DMS 273 (cell line): ENCODE measurements around the gene FAF2.
A peak's percentile ranks its signal among the peaks of the same experiment; 100 is the strongest.
"Not testable (repeated sequence)": the region's sequence is repeated elsewhere in the genome, so short reads cannot be mapped to it uniquely, and the experiment has no call there.

Experiments used
- DNase-seq: peaks from one replicate; lab custom pipeline; 2025; ENCODE audit not compliant: unreplicated experiment; lab: John Stamatoyannopoulos, UW

The FAF2 gene

DNA sequence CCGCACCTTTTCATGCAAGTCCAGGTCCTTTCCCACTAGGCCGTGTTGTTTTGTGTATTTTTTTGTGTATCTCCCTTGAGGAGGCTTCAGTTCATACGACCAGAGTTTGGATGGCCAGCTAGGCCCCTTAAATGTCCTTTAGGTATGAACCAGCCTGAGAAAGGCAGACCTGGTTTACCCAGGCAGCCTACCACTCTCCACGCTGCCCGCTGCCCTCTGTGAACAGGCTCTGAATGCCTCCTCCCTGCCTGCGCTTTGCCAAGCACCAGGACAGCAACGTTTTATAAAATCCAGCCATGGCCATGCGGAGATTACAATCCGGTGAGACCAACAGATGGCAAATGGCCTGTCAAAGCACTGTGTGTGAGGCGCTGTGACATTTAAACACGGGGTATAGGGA, 31.2 kb upstream of the FAF2 start:
- no peak for DNase-seq

DNA sequence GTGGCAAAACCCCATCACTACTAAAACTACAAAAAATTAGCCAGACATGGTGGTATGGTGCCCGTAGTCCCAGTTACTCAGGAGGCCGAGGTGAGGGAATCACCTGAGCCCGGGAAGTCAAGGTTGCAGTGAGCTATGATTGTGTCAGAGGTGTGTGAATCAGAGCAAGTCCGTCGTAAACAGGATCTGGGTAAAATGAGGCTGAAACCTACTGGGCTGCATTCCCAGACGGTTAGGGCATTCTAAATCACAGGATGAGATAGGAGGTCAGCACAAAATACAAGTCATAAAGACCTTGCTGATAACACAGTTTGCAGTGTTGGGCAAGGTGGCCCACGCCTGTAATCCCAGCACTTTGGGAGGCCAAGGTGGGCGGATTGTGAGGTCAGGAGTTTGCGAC, 29.9 kb upstream of the FAF2 start:
- no peak for DNase-seq

DNA sequence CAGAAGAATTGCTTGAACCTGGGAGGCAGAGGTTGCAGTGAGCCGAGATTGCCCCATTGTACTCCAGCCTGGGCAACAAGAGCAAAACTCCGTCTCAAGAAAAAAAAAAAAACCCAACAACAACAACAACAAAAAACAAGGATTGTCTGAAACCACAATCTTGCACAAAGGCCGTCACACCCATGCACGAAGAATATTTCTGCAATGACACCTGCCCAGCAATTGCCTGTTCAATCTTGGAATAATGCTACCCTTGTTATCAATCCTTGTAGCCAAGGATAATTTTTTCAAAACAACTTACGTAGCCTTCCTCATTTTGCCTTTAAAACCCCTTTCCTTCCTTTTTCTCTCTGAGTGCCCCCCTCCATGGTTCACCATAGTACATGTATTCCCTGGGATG, 28.1 kb upstream of the FAF2 start:
- no peak for DNase-seq

DNA sequence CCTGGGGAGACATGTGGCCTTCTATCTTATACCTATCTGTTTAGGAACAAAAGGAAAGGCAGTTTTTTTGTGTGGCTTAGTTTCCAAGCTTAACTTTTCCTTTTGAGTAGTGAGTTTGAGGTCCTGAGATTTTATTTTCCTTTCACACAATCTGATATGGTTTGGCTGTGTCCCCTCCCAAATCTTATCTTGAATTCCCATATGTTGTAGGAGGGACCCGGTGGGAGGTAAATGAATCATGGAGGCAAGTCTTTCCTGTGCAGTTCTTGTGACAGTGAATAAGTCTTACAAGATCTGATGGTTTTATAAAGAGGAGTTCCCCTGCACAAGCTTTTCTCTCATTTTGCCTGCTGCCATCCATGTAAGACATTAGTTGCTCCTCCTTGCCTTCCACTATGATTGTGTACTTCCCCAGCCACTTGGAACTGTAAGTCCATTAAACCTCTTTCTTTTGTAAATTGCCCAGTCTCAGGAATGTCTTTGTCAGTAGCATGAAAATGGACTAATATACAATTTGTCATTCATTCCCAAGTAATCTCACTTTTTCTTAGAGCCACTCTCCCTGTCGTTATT, 27.1 kb upstream of the FAF2 start:
- DNase-seq: no peak

DNA sequence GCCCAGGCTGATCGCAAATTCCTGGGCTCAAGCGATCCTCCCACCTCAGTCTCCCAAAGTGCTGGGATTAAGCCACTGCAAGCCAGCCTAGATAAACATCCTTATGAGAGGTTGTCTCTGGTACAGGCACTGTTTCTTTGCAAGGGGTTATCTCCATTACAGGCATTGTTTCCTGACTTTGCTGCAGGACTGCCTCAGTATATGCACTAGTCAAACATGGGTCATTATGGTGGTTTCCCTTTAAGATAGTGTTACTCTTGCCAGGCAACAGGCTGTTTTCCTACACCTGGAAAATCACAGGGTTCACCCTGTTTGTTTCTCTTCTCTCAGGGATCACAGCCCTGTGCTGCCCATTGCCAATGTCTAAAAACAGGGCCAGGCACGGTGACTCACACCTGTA, 24.0 kb upstream of the FAF2 start:
- no peak for DNase-seq

DNA sequence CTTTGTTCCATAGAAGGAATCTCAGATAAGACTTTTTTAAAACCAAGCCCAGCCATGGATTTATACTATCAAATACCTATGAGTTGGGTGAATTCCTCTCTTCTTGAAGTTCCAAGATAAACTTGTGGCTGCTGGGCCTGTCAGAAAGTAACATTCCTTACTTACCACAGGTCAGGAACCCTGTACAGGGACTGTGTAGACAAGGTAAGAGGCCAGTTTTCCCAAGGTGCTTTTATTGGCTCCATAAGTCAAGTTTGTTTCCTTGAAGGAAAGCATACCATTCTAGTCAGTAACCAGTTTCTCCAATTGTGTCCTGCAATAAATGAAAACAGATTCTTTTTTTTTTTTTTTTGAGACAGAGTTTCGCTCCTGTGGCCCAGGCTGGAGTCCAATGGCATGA, 23.0 kb upstream of the FAF2 start:
- no peak for DNase-seq

DNA sequence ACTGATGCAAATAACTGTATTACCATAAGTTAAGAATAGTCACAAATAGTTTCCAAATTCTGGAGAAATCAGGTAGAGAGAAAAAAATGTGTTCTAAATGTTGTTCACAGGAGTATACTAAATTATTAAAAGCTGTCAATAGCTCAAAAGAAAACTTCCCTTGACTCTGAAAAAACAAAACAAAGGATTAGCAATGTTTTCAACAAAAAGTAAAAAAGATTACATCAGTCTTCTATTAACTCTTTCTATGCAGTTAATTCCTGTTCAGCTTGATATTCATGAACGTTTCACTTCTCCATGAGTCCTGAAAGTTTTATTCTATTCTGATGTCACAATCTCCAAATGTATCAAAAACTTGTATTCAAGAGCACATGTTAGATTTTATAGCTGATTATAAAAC, 22.4 kb upstream of the FAF2 start:
- DNase-seq: no peak

DNA sequence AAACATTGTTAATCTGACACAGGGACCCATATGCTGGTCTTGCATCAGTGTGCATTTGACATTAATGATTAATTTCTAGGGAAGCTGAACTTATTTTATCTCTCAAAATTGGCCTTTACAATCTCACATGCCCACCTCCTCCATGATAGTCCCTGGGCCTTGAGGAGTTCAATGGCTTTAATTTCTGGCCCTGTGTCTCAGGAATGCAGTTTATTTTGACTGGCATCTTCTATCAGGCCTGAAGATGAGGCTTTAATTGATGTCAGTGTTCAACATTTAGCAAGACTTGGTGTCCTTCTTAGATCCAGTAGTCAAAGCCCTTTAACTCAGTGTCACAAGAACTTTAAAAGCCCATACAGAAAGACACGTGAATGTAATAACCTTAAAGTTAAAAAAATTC, 21.3 kb upstream of the FAF2 start:
- no peak for DNase-seq

DNA sequence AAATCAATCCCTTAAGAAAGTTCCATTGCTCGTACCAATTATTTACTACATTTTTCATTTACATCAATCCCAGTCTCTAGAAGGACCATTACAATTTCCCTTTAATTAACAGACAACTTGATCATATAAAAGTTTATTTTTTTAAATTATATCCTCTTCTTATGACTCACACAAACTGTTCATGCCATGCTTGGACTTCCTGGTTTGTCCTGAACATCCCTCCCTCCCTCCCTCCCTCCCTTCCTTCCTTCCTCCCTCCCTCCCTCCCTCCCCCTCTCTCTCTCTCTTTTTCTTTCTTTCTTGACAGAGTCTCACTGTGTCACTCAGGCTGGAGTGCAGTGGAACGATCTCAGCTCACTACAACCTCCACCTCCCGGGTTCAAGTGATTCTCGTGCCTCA, 20.2 kb upstream of the FAF2 start:
- DNase-seq: no peak

DNA sequence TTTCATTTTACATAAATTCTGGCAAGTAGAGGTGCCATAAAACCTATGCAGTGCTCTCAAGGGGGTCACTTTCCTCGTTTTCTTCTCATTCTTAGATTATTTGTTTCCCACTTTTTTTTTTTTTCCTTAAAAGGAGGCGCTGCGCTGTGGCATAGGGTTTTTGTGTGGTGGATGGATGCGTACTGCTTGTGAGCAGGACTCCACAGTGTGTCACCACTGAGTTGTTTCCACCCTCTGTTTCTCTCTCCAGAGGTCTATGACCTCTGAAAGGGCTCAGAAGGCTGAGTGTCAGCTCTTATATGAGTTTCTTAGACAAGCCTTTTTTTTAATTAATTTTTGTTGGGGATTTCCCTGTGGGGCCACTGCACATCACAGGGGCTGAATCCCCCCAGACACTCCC, 18.2 kb upstream of the FAF2 start:
- no peak for DNase-seq

DNA sequence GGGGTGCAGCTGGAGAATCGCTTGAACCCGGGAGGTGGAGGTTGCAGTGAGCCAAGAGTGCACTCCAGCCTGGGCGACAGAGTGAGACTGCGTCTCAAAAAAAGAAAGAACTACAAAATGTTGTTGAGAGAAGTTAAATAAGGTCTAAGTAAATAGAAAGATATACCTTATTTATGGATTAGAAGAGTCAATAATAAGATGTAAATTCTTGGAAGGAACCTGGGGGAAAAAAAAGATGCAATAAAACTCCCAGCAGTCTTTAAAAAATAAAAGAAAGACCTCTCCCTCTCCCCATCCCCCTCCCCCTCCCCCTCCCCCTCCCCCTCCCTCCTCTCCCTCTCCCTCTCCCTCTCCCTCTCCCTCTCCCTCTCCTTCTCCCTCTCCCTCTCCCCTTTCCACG, 15.5 kb upstream of the FAF2 start:
- no peak for DNase-seq

DNA sequence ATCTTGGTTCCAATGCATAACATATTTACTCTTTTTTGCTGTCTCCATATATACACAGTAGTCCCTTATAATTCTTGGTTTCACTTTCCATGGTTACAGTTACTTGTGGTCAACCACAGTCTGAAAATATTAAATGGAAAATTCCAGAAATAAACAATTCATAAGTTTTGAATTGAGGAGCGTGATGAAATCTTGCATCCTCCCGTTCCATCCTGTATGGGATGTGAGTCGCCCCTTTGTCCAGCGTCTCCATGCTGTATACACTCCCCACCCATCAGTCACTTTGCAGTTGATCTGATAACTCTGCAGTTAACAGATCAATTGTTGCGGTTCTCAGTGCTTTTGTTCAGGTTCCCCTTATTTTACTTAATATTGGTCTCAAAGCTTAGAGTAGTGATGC, 11.5 kb upstream of the FAF2 start:
- DNase-seq: no peak

DNA sequence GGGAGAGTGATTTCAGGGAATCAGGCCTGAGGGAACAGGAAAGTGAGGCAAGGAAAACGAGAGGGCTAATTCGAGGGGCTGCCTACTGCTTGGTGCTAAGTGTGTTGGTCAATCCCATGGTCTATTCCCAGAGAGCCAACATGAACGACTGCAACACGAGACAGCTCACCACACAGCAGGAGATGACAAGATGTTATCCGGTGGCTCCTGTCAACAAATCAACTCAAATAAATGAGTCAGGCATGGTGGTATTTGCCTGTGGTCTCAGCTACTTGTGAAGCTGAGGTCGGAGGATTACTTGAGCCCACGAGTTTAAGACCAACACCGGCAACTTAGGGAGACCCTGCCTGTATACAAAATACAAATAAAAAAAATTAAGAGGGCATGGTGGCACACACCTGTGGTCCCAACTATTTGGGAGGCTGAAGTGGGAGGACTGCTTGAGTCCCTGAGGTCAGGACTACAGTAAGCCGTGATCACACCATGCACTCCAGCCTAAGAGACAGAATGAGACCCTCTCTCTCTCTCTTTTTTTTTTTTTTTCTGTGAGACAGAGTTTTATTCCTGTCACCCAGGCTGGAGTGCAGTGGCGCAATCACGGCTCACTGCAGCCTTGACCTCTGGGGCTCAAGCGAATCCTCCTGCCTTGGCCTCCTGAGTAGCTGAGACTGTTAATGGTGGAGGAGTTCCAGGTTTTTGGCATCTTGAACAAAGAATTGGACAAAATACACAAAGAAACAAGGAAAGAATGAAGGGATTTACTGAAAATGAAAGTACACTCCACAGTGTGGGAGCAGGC, 9.0 kb upstream of the FAF2 start:
- DNase-seq: no peak

DNA sequence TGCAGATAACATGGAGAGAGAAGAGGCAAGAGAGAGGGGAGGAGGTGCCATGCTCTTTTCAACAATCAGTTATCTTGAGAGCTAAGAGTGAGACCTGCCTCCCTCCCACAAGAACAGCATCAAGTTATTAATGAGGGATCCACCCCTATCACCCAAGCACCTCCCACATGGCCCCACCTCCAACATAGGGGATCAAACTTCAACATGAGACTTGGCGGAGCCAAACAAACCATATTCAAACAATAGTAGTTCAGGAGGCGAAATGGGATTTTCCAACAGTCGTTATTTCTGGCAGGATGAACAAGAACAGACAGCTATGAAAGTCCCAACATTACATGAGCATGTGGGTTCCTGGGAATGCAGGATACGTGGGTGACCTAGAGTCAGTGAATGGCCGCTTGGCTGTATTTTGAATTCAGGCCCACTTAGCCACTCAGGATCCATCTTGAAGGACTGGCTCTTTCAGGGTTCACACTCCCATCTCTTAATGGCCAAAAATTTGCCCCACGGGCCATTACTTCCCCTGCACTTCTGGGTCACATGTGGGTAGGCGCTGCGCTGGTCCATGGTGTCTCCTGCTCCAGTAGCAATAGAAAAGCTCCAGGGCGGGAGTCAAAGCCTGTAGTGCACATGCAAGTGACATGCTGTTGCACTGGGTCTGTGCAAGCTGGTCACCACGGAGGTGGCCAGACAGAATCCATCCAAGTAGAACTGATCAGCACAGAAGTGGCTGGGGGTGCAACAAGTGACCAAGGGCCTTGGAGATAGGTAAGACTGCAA, 7.1 kb upstream of the FAF2 start:
- no peak for DNase-seq

DNA sequence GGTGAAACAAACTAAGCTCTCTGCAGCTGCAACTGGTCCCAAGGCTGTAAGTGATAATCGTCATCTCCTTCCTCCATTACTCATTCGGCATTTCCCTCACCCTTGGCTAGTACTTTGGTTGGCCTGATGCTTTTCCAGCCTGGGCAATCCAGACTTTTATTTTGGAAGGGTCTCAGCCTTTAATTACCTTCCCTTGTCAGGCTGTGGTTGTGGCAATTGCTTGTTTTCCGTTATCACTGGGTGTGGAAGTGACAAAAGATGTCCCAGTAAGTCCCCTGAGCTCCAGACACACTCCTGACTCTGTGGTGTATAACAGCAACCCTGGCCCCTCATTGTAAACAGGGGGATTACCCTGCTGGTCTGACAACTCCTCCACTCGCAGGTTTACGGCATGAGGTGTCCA, 6.3 kb upstream of the FAF2 start:
- peak; percentile 30 for DNase-seq

DNA sequence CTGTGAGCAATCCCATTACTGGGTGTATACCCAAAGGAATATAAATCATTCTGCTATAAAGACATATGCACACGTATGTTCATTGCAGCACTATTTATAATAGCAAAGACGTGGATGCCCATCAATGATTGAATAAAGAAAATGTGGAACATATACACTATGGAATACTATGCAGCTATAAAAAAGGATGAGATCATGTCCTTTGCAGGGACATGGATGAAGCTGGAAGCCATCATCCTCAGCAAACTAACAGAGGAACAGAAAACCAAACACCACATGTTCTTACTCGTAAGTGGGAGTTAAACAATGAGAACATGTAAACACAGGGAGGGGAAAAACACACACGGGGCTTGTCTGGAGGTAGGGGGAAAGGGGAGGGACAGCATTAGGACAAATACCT, 5.3 kb upstream of the FAF2 start:
- DNase-seq: not testable (repeated sequence)

DNA sequence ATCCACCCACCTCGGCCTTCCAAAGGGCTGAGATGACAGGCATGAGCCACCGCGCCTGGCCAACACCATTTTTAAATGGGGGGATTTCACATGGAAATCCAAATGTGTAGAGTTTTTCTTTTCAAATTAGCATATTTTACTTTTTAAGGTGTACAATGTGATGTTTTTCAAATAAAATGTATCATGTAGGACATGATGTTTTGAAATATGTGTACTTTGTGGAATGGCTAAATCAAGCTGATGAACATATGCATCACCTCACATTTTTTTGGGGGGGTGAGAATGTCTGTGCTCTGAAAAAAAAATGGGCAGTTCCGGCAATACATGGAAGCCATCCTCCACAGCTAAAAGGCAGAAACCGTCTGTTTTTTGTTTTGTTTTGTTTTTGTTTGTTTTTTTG, 3.4 kb upstream of the FAF2 start:
- no peak for DNase-seq

DNA sequence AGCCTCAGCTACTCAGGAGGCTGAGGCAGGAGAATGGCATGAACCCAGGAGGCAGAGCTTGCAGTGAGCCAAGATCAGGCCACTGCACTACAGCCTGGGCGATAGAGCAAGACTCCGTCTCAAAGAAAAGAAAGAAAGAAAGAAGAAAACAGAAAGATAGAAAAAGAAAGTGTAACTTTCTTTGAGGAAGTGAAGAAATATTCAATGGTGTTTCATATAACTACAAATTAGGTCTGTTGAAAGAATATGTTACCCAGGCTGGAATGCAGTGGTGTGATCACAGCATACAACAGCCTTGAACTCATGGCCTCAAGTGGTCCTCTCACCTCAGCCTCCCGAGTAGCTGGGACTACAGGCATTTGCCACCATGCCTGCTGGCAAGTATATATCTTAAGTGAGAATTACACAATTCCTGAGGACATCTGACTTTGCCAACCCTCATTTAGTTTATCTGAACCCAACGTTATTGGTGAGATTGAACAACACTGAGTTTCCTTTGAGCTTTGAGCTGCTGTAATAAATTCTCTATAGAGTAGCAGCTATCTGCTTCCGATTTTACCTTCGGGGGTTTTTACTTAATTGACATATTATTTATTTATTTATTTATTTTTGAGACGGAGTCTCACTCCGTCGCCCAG, 2.0 kb upstream of the FAF2 start:
- no peak for DNase-seq

DNA sequence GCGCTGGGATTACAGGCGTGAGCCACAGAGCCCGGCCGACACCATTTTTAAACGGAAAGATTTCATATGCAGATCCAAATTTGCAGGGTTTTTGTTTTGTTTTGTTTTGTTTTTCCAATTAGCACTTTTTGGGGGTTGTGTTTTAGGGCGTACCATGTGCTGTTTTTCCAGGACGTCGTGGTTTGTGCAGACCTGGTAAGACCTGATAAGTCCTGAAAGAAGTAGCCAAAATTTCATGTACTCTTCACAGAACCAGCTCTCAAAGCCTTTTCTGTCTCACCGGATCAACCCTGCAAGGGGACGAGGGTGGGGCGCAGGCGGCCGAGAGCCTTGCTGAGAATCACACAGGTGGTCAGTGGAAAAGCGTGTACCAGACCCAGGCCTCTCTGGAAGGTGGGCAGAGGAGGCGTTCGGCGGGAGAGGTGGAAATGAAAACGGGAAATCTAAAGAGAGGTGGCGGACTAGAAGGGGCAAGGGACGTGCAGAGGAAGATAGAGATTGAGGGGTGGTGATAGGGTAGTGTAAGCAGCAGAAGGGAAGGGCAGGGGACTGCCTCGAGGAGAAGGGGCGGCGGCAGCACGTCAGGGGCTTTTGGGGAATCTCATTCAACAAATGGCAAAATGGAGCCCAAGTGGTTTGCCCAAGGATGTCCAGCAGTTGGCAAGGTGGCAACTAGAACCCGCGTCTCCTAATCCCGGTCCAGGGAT, 1.1 kb upstream of the FAF2 start:
- no peak for DNase-seq

DNA sequence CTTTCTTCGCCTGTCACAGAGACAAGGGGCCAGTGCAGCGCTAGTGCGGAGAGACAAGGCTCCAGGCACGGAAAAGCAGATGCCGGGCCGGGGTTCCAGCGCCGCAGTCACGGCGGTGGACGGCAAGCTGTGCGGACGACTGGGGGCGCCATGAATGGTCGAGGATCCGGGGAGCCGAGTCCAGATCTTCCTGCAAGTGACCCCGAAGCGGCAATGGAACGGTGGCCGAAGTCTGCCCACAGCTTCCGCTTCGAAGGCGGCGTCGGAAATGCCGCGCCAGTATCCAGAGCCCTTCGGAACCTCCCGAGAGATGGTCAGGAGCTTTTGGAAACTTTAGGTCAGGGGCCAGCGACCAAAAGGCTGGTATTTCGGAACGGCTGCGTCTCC, 601 bp upstream of the FAF2 start:
- DNase-seq: peak; percentile 69

DNA sequence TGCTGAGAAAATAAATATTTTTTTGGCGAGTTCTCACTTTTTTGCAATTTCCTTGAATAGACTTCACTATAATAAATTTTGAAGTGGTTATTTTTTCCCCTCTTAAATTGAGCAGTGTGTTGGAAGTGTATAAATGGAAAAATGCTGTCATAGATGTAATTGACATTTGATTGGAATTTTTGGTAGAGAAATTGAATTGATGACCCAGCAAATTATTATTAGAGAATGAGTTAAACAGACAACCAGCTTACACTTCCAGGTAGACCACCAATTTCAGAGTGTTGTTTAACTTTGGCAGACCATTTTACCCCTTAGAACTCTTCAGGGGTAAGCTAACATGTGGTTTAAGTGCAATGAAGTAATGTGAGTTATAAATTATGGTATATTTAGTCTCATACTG, 1.9 kb downstream of the FAF2 start:
- no peak for DNase-seq
